GM21367 (cell line): ENCODE data around the gene TAAR5.
"Not testable (repeated sequence)": the region's sequence is repeated elsewhere in the genome, so short reads cannot be mapped to it uniquely, and the experiment has no call there.

Experiments used
- ATAC-seq: cut with Tn5 transposase; IDR thresholded peaks from one replicate; pipeline ENCODE4 v1.9.1; 2021; ENCODE audit not compliant: unreplicated experiment

The TAAR5 gene

GRCh38 chr6:132571774-132572173, 17.8 kb downstream of the TAAR5 start:
- ATAC-seq, result no peak

GRCh38 chr6:132570221-132570777, 19.2 kb downstream of the TAAR5 start, which contains the start of gene TAAR6:
Gene TAAR6 (plus strand): TSS chr6:132570322. CDS start chr6:132570322, 0 bp downstream.
- no peak for ATAC-seq

DNA sequence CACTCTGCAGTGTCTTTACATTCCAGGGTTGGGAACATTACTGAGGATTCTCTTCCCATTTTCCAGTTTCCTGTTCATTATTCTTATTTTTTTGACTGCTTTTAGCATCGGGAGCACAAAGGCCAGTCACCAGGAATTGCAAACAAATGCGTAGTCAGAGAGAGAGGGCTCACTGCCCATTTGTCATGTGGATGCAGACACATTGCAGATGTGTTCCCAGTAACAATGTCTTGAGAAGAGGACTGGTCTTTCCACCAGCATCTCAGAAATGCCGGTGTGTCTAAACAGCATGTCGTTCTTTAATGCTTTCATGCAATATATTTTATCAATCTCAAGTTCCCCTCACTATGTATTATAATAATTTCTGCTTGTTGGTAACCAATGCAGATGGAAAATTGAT, 20.4 kb downstream of the TAAR5 start:
- no peak for ATAC-seq

DNA sequence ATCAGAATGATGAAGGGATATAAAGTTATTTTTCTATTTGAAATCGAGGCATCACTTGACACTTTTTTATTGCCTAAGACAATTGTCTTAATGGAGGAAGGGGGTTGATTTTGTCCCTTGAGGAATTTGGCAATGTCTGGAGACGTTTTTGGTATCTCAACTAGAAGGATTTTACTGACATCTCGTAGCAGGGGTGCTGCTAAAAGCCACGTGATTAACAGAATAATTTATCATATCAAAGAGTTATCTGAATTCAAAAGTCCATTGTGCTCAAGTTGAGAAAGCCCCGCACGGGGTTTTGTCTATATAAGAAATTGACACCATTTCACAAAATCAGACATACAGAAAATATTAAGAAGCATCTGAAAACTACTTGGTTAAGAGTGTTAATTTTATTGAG, 20.9 kb downstream of the TAAR5 start:
- no peak for ATAC-seq

DNA sequence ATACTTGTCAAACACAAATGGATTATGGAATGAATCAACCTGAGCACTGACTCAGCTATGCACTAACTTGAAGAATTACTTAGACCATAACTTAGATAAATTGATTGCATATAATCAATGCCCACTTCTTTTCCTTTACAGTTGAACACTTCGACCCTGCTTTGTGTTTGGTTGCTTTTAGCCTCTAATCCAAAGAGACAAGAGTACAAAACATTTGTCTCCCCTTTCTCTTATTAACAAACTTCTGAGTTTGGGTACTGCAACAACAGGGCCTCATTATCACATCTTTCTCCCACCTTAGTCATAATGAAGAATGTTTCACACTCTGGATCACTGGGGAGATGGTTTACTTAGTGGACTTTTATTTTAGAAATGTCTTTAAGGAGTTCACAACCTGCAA, 22.0 kb downstream of the TAAR5 start:
- ATAC-seq, result no peak

DNA sequence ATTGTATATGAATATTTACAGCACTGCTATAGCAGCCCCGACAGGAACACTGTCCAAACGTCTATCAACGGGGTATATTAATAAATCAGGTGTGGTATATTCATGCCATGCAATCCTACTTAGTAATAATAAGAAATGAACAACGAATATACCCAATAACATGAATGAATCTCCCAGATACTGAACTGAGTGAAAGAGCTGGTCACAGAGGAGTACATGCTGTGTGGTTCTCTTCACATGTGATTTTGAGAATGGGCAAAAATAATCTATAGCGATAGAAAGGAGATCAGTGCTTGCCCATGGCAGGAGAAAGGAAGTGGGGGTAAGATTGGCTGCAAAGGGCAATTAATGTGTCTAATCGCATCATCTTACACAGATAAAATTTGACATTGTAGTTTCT, 23.1 kb downstream of the TAAR5 start:
- no peak for ATAC-seq

DNA sequence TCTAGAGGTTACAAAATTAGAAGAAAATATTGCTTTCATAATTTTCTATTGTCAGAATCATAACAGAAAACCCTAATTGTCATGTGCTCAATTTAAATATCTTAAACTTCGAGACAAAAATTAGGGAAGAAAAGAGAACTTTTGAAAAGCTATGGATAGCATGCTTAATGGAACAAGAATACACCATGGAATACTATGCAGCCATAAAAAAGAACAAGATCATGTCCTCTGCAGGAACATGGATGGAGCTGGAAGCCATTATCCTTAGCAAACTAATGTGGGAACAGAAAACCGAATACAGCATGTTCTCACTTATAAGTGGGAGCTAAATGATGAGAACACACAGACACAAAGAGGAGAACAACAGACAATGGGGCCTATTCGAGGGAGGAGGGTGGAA, 29.5 kb downstream of the TAAR5 start:
- not testable (repeated sequence) for ATAC-seq

- no peak for ATAC-seq
Observed at GRCh38 chr6:132552372-132552771, 37.2 kb downstream of the TAAR5 start, which contains the start of gene TAAR8. Gene TAAR8 (plus strand): TSS chr6:132552672. CDS start chr6:132552693, 21 bp downstream.

GRCh38 chr6:132551214-132551613, 38.3 kb downstream of the TAAR5 start:
- ATAC-seq, result no peak

DNA sequence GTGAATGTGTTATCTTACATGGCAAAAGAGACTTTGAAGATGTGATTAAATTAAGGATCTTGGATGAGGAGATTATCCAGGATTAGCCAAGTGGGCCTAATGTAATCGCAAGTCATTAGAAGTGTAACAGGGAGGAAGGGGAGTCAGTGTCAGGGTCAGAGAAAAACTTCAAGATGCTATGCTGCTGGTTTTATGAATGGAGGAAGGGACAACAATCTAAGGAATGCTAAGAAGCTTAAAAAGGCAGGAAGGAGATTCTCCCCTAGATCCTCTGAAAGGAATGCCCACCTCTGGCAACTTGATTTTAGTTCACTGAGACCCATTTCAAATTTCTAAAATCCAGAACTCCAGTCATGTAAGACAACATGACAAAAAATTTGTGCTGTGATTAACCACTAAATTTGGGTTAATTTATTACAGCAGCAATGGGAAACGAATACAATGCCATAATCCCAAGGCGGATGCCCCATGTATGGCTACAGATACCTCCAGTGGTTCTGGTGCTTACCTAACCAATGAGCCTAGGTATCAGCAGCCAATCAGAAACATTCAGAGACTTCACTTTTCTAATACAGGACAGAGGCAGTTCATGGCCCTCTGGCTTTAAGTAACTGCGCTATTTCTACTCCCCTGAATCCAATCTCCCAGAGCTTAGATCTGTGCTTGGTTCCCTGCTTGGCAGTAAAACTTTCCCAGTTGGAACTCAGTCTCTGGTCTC, 40.6 kb downstream of the TAAR5 start:
- no peak for ATAC-seq

GRCh38 chr6:132544826-132545225, 44.7 kb downstream of the TAAR5 start:
- ATAC-seq, result no peak
